ENCODE measurements around the gene TTC27.

GRCh38 chr2:32770360-32770759, 142.5 kb downstream of the TTC27 start:
- TF ChIP-seq EZH2 (IDR thresholded peaks at IDR 0.05; ENCODE audit: low read length) (no peak), CTCF (optimal IDR thresholded peaks at IDR 0.05 in 1 of 3, IDR thresholded peaks at IDR 0.05 in 1 of 3, conservative IDR thresholded peaks at IDR 0.05 in 1 of 3; ENCODE audit: extremely low read depth in 1 of 3, insufficient read depth in 2 of 3, low read length in 3 of 3) (no peak)

Data from keratinocyte (primary cell).